Hepatocyte (in vitro differentiated cells): ENCODE results near the gene PDE7B. TPM values are rescaled to one million over a fixed set of nuclear protein-coding genes. Genes with fewer than 3 reads are reported as not detected.
"Not testable (repeated sequence)": the region's sequence is repeated elsewhere in the genome, so short reads cannot be mapped to it uniquely, and the experiment has no call there.

Experiments used
- DNase-seq: peaks from one replicate; pipeline ENCODE4 v3.0.0-alpha.2; 2016; ENCODE audit warnings: low spot score
- H2AFZ ChIP-seq: fragments of 200-600 bp; sonication (generic); 2 replicates; pipeline ENCODE4 v1.6.0; 2016; ENCODE audit warnings: antibody characterized with exemption, mild to moderate bottlenecking
- H3K27ac ChIP-seq: fragments of 200-600 bp; sonication (generic); 2 replicates; pipeline ENCODE4 v1.5.1; 2016; ENCODE audit warnings: mild to moderate bottlenecking
- H3K27me3 ChIP-seq: fragments of 200-600 bp; sonication (generic); 2 replicates; pipeline ENCODE4 v1.6.1; 2016
- H3K36me3 ChIP-seq: fragments of 200-600 bp; sonication (generic); replicated peaks from 2 replicates; pipeline ENCODE4 v1.5.1; 2016; ENCODE audit warnings: low read depth; ENCODE audit not compliant: insufficient read depth
- H3K4me1 ChIP-seq: fragments of 200-600 bp; sonication (generic); 2 replicates; pipeline ENCODE4 v1.5.1; 2016; ENCODE audit warnings: mild to moderate bottlenecking, moderate library complexity; ENCODE audit not compliant: insufficient read depth
- H3K4me2 ChIP-seq: fragments of 200-600 bp; sonication (generic); 2 replicates; pipeline ENCODE4 v1.6.0; 2016
- H3K4me3 ChIP-seq: fragments of 200-600 bp; sonication (generic); 2 replicates; pipeline ENCODE4 v1.5.1; 2016; ENCODE audit warnings: mild to moderate bottlenecking
- H3K79me2 ChIP-seq: fragments of 200-600 bp; sonication (generic); 2 replicates; pipeline ENCODE4 v1.6.0; 2017; ENCODE audit warnings: mild to moderate bottlenecking
- H3K9me2 ChIP-seq: fragments of 200-600 bp; sonication (generic); replicated peaks from 2 replicates; pipeline ENCODE4 v1.6.0; 2017; ENCODE audit warnings: mild to moderate bottlenecking; ENCODE audit not compliant: insufficient read depth
- H3K9me3 ChIP-seq: fragments of 200-600 bp; sonication (generic); 2 replicates; pipeline ENCODE4 v1.5.1; 2016; ENCODE audit warnings: low read depth, mild to moderate bottlenecking
- H4K20me1 ChIP-seq: fragments of 200-600 bp; sonication (generic); 2 replicates; pipeline ENCODE4 v1.6.0; 2016; ENCODE audit warnings: mild to moderate bottlenecking; ENCODE audit not compliant: insufficient read depth, poor library complexity, severe bottlenecking
- EZH2 ChIP-seq: fragments of 200-600 bp; sonication (generic); IDR thresholded peaks from 2 replicates; pipeline ENCODE4 v1.6.1; 2016; ENCODE audit warnings: antibody characterized with exemption, mild to moderate bottlenecking, borderline replicate concordance
- EZH2phosphoT487 ChIP-seq: fragments of 200-600 bp; sonication (generic); IDR thresholded peaks from one replicate; pipeline ENCODE4 v1.6.1; 2018; ENCODE audit warnings: antibody characterized with exemption, mild to moderate bottlenecking, low read depth, moderate library complexity; ENCODE audit not compliant: unreplicated experiment, severe bottlenecking
- WGBS: methylation state at CpG from one replicate; pipeline ENCODE4 v1.1.6; 2016; ENCODE audit warnings: low lambda C conversion rate; ENCODE audit errors: missing lambda C conversion rate; 5-methylcytosine and 5-hydroxymethylcytosine counted together
- polyA plus RNA-seq: library from polyadenylated mRNA; unstranded; fragments of >200 nt; fragmentation: Nextera tagmentation; extraction: Ambion mirVana; gene quantifications from 2 replicates; pipeline ENCODE4 v1.2.1, GENCODE V29; 2016
- total RNA-seq: library from RNA; depleted of rRNA; stranded (reverse); fragments of >200 nt; gene quantifications from 2 replicates; pipeline ENCODE4 v1.2.3, GENCODE V29; 2014
- TF ChIP-seq, protein P1 (sequence below): fragments of 200-600 bp; sonication (generic); IDR thresholded peaks from 2 replicates; pipeline ENCODE4 v1.5.1; 2016; ENCODE audit warnings: antibody characterized with exemption, mild to moderate bottlenecking; ENCODE audit not compliant: poor library complexity

PDE7B gene
- total and polyA plus RNA-seq, 2 experiments from 2014 or later: 3.4 to 7.2 TPM

- peaks cover 5% of the 10 kb centered on the region for H3K79me2 ChIP-seq
- 94% methylated on average over 2 of the region's 2 CpGs for WGBS
Observed at GRCh38 chr6:135854799-135855198, 3.3 kb downstream of the PDE7B start.

GRCh38 chr6:135858931-135859330, 7.4 kb downstream of the PDE7B start:
- Histone ChIP-seq H3K27me3 (no peaks in the 10 kb centered on the region), H3K79me2 (no peaks in the 10 kb centered on the region), H3K4me1 (no peaks in the 10 kb centered on the region), H3K36me3 (no peaks in the 10 kb centered on the region), H4K20me1 (no peaks in the 10 kb centered on the region), H2AFZ (no peak overlapping the region), H3K9me2 (no peaks in the 10 kb centered on the region), H3K4me2 (no peak overlapping the region), H3K4me3 (no peak overlapping the region), H3K9me3 (no peaks in the 10 kb centered on the region), H3K27ac (no peak overlapping the region)
- DNase-seq: no peak
- no peak for TF ChIP-seq EZH2
- TF ChIP-seq, protein P1, sequence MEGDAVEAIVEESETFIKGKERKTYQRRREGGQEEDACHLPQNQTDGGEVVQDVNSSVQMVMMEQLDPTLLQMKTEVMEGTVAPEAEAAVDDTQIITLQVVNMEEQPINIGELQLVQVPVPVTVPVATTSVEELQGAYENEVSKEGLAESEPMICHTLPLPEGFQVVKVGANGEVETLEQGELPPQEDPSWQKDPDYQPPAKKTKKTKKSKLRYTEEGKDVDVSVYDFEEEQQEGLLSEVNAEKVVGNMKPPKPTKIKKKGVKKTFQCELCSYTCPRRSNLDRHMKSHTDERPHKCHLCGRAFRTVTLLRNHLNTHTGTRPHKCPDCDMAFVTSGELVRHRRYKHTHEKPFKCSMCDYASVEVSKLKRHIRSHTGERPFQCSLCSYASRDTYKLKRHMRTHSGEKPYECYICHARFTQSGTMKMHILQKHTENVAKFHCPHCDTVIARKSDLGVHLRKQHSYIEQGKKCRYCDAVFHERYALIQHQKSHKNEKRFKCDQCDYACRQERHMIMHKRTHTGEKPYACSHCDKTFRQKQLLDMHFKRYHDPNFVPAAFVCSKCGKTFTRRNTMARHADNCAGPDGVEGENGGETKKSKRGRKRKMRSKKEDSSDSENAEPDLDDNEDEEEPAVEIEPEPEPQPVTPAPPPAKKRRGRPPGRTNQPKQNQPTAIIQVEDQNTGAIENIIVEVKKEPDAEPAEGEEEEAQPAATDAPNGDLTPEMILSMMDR: no peak
- no peak for TF ChIP-seq EZH2phosphoT487

More at GRCh38 chr6:135854799-135855198, 3.3 kb downstream of the PDE7B start:
- Histone ChIP-seq H3K4me3 (no peak overlapping the region), H2AFZ (no peak overlapping the region), H3K4me1 (no peaks in the 10 kb centered on the region), H4K20me1 (no peaks in the 10 kb centered on the region), H3K36me3 (no peaks in the 10 kb centered on the region), H3K4me2 (peak overlapping the region; percentile 72), H3K9me3 (no peaks in the 10 kb centered on the region), H3K27ac (no peak overlapping the region), H3K9me2 (no peaks in the 10 kb centered on the region), H3K27me3 (no peaks in the 10 kb centered on the region)
- TF ChIP-seq EZH2phosphoT487 (no peak), EZH2 (no peak)
- TF ChIP-seq, protein P1: no peak
- DNase-seq: no peak

- Histone ChIP-seq H3K4me2 (no peak overlapping the region), H3K9me2 (no peaks in the 10 kb centered on the region), H3K27ac (no peak overlapping the region), H3K27me3 (no peaks in the 10 kb centered on the region), H3K36me3 (no peaks in the 10 kb centered on the region), H3K4me1 (no peaks in the 10 kb centered on the region), H4K20me1 (no peaks in the 10 kb centered on the region), H3K9me3 (no peaks in the 10 kb centered on the region), H2AFZ (no peak overlapping the region), H3K79me2 (no peaks in the 10 kb centered on the region), H3K4me3 (no peak overlapping the region)
- 93% methylated on average over 2 of the region's 2 CpGs for WGBS
- no peak for TF ChIP-seq EZH2
- no peak for DNase-seq
Observed at GRCh38 chr6:135860361-135860760, 8.9 kb downstream of the PDE7B start.

DNA sequence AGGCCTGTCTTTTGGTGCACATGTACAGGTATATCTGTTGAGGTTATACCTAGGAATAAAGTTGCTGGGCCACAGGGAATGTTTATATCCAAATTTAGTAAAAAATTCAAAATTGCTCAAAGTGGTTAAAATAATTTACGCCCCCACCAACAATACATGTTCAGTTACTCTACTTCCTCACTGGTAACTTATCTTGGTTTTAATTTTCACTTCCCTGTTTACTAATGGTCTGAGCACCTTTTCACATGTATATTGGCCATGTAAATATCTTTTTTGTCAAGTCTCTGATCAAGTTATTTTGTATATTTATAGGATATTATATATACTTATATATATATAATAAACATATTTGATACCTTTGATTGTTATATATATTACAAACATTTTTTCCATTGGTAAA, 9.7 kb downstream of the PDE7B start:
- no peak for TF ChIP-seq EZH2phosphoT487
- TF ChIP-seq, protein P1: no peak
- TF ChIP-seq EZH2: no peak
- Histone ChIP-seq H2AFZ (no peak overlapping the region), H3K79me2 (no peaks in the 10 kb centered on the region), H3K4me3 (no peak overlapping the region), H3K4me2 (no peak overlapping the region), H3K27ac (no peak overlapping the region), H3K36me3 (no peaks in the 10 kb centered on the region), H3K27me3 (no peaks in the 10 kb centered on the region), H3K9me3 (no peaks in the 10 kb centered on the region), H3K9me2 (no peaks in the 10 kb centered on the region), H4K20me1 (no peaks in the 10 kb centered on the region), H3K4me1 (no peaks in the 10 kb centered on the region)
- 94% methylated on average over 1 of the region's 1 CpG for WGBS
- no peak for DNase-seq

- H3K9me2 ChIP-seq, H3K4me1 ChIP-seq, H2AFZ ChIP-seq, DNase-seq, H3K79me2 ChIP-seq, H3K4me3 ChIP-seq, H3K4me2 ChIP-seq, H3K9me3 ChIP-seq, H4K20me1 ChIP-seq, H3K36me3 ChIP-seq, H3K27ac ChIP-seq, H3K27me3 ChIP-seq: not testable (repeated sequence)
- WGBS: 90% methylated on average over 2 of the region's 2 CpGs
Observed at GRCh38 chr6:135864929-135865328, 13.4 kb downstream of the PDE7B start.
